Activated CD4-positive, alpha-beta memory T cell treated with anti-CD3 and anti-CD28 coated beads for 36 hours (primary cell): ENCODE results near the gene TCERG1L. TPM values are rescaled to one million over a fixed set of nuclear protein-coding genes. Genes with fewer than 3 reads are reported as not detected.

ENCODE experiments used
- CTCF ChIA-PET: fragments of 350-600 bp; sonication (Branson Sonifier 250); formaldehyde crosslinking; loops from one replicate; lab custom pipeline; 2021; ENCODE audit warnings: antibody characterized with exemption, inconsistent platforms; lab: Charles Lee
- POLR2A ChIA-PET: fragments of 350-600 bp; sonication (Branson Sonifier 250); formaldehyde crosslinking; loops from one replicate; lab custom pipeline; 2021; ENCODE audit warnings: antibody characterized with exemption; lab: Charles Lee
- DNase-seq: peaks from one replicate; pipeline ENCODE4 v3.0.0-alpha.2; 2020
- H3K27ac Mint-ChIP-seq: one replicate; pipeline ENCODE4 v1.8.0; 2021; ENCODE audit warnings: mixed read lengths
- H3K27me3 Mint-ChIP-seq: one replicate; pipeline ENCODE4 v1.8.0; 2021; ENCODE audit warnings: mixed read lengths
- H3K36me3 Mint-ChIP-seq: one replicate; pipeline ENCODE4 v1.8.0; 2021; ENCODE audit warnings: mixed read lengths
- H3K4me1 Mint-ChIP-seq: one replicate; pipeline ENCODE4 v1.8.0; 2021; ENCODE audit warnings: low read depth, mixed read lengths
- H3K4me3 Mint-ChIP-seq: one replicate; pipeline ENCODE4 v1.8.0; 2021; ENCODE audit warnings: mild to moderate bottlenecking, mixed read lengths
- H3K9me3 Mint-ChIP-seq: one replicate; pipeline ENCODE4 v1.8.0; 2021; ENCODE audit warnings: mixed read lengths
- intact Hi-C: fragments of 100-400 bp; cut with micrococcal nuclease; formaldehyde crosslinking; loops from one replicate; pipeline ENCODE4 v1.15.1; 2023
- total RNA-seq, 2 experiments: library from RNA; stranded (reverse); gene quantifications; one replicate each; pipeline ENCODE4 v1.2.3, GENCODE V29; 2021

TCERG1L gene
- total RNA-seq, 2 experiments from 2014 or later: not detected

GRCh38 chr10:131075218-131075770 is 236.2 kb downstream of the TCERG1L start:
- Mint-ChIP-seq H3K4me1 (no peaks in the 10 kb centered on the region), H3K27ac (no peak overlapping the region), H3K27me3 (no peaks in the 10 kb centered on the region), H3K9me3 (peaks cover 2% of the 10 kb centered on the region), H3K4me3 (no peak overlapping the region), H3K36me3 (no peaks in the 10 kb centered on the region)
- ChIA-PET CTCF (no interaction called here), POLR2A (no interaction called here)
- no peak for DNase-seq
- intact Hi-C loops: no loop called here

GRCh38 chr10:131074682-131075081 is 236.8 kb downstream of the TCERG1L start:
- Mint-ChIP-seq H3K36me3 (no peaks in the 10 kb centered on the region), H3K27me3 (no peaks in the 10 kb centered on the region), H3K9me3 (peaks cover 2% of the 10 kb centered on the region), H3K4me1 (no peaks in the 10 kb centered on the region), H3K27ac (no peak overlapping the region), H3K4me3 (no peak overlapping the region)
- CTCF ChIA-PET: no interaction called here
- POLR2A ChIA-PET: no interaction called here
- intact Hi-C loops: no loop called here
- DNase-seq: no peak

GRCh38 chr10:131073469-131074035 is 238.0 kb downstream of the TCERG1L start:
- H3K27me3 Mint-ChIP-seq: no peaks in the 10 kb centered on the region
- ChIA-PET CTCF (no interaction called here), POLR2A (no interaction called here)
- no peaks in the 10 kb centered on the region for H3K4me1 Mint-ChIP-seq
- peaks cover 2% of the 10 kb centered on the region for H3K9me3 Mint-ChIP-seq
- H3K36me3 Mint-ChIP-seq: no peaks in the 10 kb centered on the region
- intact Hi-C loops: no loop called here
- no peak overlapping the region for H3K27ac Mint-ChIP-seq
- H3K4me3 Mint-ChIP-seq: no peak overlapping the region
- DNase-seq: no peak

- no peak for DNase-seq
- Mint-ChIP-seq H3K27me3 (no peaks in the 10 kb centered on the region), H3K36me3 (no peaks in the 10 kb centered on the region), H3K4me1 (no peaks in the 10 kb centered on the region), H3K4me3 (no peak overlapping the region), H3K9me3 (peaks cover 2% of the 10 kb centered on the region), H3K27ac (no peak overlapping the region)
- intact Hi-C loops: no loop called here
- ChIA-PET POLR2A (no interaction called here), CTCF (no interaction called here)
Measured at GRCh38 chr10:131072651-131073468, 238.7 kb downstream of the TCERG1L start.

- peaks cover 2% of the 10 kb centered on the region for H3K9me3 Mint-ChIP-seq
- no peak overlapping the region for H3K27ac Mint-ChIP-seq
- H3K27me3 Mint-ChIP-seq: no peaks in the 10 kb centered on the region
- no peak overlapping the region for H3K4me3 Mint-ChIP-seq
- no peaks in the 10 kb centered on the region for H3K4me1 Mint-ChIP-seq
- ChIA-PET CTCF (no interaction called here), POLR2A (no interaction called here)
- H3K36me3 Mint-ChIP-seq: no peaks in the 10 kb centered on the region
- DNase-seq: no peak
- intact Hi-C loops: no loop called here
Measured at GRCh38 chr10:131071721-131072120, 239.8 kb downstream of the TCERG1L start.

GRCh38 chr10:131070856-131071255 is 240.7 kb downstream of the TCERG1L start:
- CTCF ChIA-PET: no interaction called here
- DNase-seq: no peak
- Mint-ChIP-seq H3K4me3 (no peak overlapping the region), H3K9me3 (peaks cover 2% of the 10 kb centered on the region), H3K27ac (no peak overlapping the region), H3K4me1 (no peaks in the 10 kb centered on the region), H3K36me3 (no peaks in the 10 kb centered on the region), H3K27me3 (no peaks in the 10 kb centered on the region)
- intact Hi-C loops: no loop called here
- POLR2A ChIA-PET: no interaction called here

GRCh38 chr10:131068760-131069159 is 242.8 kb downstream of the TCERG1L start:
- Mint-ChIP-seq H3K9me3 (peaks cover 2% of the 10 kb centered on the region), H3K4me3 (no peak overlapping the region), H3K27me3 (no peaks in the 10 kb centered on the region), H3K36me3 (no peaks in the 10 kb centered on the region), H3K27ac (no peak overlapping the region), H3K4me1 (no peaks in the 10 kb centered on the region)
- intact Hi-C loops: no loop called here
- ChIA-PET POLR2A (no interaction called here), CTCF (no interaction called here)
- no peak for DNase-seq

GRCh38 chr10:131068311-131068710 is 243.2 kb downstream of the TCERG1L start:
- H3K9me3 Mint-ChIP-seq: peaks cover 2% of the 10 kb centered on the region
- DNase-seq: no peak
- POLR2A ChIA-PET: no interaction called here

GRCh38 chr10:131067690-131068089 is 243.8 kb downstream of the TCERG1L start:
- no peak overlapping the region for H3K4me3 Mint-ChIP-seq
- H3K27me3 Mint-ChIP-seq: no peaks in the 10 kb centered on the region
- H3K9me3 Mint-ChIP-seq: peaks cover 2% of the 10 kb centered on the region
- H3K27ac Mint-ChIP-seq: no peak overlapping the region
- H3K36me3 Mint-ChIP-seq: no peaks in the 10 kb centered on the region
- DNase-seq: no peak
- no peaks in the 10 kb centered on the region for H3K4me1 Mint-ChIP-seq
- intact Hi-C loops: no loop called here
- ChIA-PET CTCF (no interaction called here), POLR2A (no interaction called here)

More at GRCh38 chr10:131068311-131068710, 243.2 kb downstream of the TCERG1L start:
- H3K27me3 Mint-ChIP-seq: no peaks in the 10 kb centered on the region
- no peaks in the 10 kb centered on the region for H3K4me1 Mint-ChIP-seq
- no peak overlapping the region for H3K4me3 Mint-ChIP-seq
- no peak overlapping the region for H3K27ac Mint-ChIP-seq
- intact Hi-C loops: no loop called here
- no peaks in the 10 kb centered on the region for H3K36me3 Mint-ChIP-seq
- CTCF ChIA-PET: no interaction called here

GRCh38 chr10:131065673-131066305 is 245.7 kb downstream of the TCERG1L start:
- CTCF ChIA-PET: no interaction called here
- POLR2A ChIA-PET: no interaction called here
- Mint-ChIP-seq H3K4me3 (no peak overlapping the region), H3K4me1 (no peaks in the 10 kb centered on the region), H3K36me3 (no peaks in the 10 kb centered on the region), H3K9me3 (no peaks in the 10 kb centered on the region), H3K27me3 (no peaks in the 10 kb centered on the region), H3K27ac (no peak overlapping the region)
- intact Hi-C loops: no loop called here
- no peak for DNase-seq

GRCh38 chr10:131063311-131063710 is 248.2 kb downstream of the TCERG1L start:
- no peaks in the 10 kb centered on the region for H3K36me3 Mint-ChIP-seq
- H3K4me3 Mint-ChIP-seq: no peak overlapping the region
- peaks cover 12% of the 10 kb centered on the region for H3K9me3 Mint-ChIP-seq
- intact Hi-C loops: no loop called here
- POLR2A ChIA-PET: no interaction called here
- no peak overlapping the region for H3K27ac Mint-ChIP-seq
- H3K27me3 Mint-ChIP-seq: no peaks in the 10 kb centered on the region
- no peaks in the 10 kb centered on the region for H3K4me1 Mint-ChIP-seq
- CTCF ChIA-PET: no interaction called here
- no peak for DNase-seq

GRCh38 chr10:131062621-131063260 is 248.8 kb downstream of the TCERG1L start:
- Mint-ChIP-seq H3K9me3 (peaks cover 13% of the 10 kb centered on the region), H3K27me3 (no peaks in the 10 kb centered on the region), H3K4me3 (no peak overlapping the region), H3K36me3 (no peaks in the 10 kb centered on the region), H3K27ac (no peak overlapping the region), H3K4me1 (no peaks in the 10 kb centered on the region)
- DNase-seq: no peak
- intact Hi-C loops: no loop called here
- CTCF ChIA-PET: no interaction called here
- POLR2A ChIA-PET: no interaction called here
